ENCODE measurements around the gene QRSL1.

- no peak for TF ChIP-seq POLR2AphosphoS5 (IDR thresholded peaks at IDR 0.05)
- TF ChIP-seq CTCF (IDR thresholded peaks at IDR 0.05): no peak
- no peak for TF ChIP-seq EP300 (IDR thresholded peaks at IDR 0.05)
These were observed 11.5 kb upstream of the QRSL1 start for GRCh38 chr6:106617857-106618256.

Data from upper lobe of left lung (tissue), 4 donors.